HG03442 (cell line): ENCODE results near the gene DNAH14.
A peak's percentile ranks its signal among the peaks of the same experiment; 100 is the strongest.
"Not testable (repeated sequence)": the region's sequence is repeated elsewhere in the genome, so short reads cannot be mapped to it uniquely, and the experiment has no call there.

Experiments
- ATAC-seq: cut with Tn5 transposase; IDR thresholded peaks from one replicate; pipeline ENCODE4 v1.9.1; 2021; ENCODE audit warnings: mild to moderate bottlenecking, moderate library complexity; ENCODE audit not compliant: unreplicated experiment

Gene DNAH14

DNA sequence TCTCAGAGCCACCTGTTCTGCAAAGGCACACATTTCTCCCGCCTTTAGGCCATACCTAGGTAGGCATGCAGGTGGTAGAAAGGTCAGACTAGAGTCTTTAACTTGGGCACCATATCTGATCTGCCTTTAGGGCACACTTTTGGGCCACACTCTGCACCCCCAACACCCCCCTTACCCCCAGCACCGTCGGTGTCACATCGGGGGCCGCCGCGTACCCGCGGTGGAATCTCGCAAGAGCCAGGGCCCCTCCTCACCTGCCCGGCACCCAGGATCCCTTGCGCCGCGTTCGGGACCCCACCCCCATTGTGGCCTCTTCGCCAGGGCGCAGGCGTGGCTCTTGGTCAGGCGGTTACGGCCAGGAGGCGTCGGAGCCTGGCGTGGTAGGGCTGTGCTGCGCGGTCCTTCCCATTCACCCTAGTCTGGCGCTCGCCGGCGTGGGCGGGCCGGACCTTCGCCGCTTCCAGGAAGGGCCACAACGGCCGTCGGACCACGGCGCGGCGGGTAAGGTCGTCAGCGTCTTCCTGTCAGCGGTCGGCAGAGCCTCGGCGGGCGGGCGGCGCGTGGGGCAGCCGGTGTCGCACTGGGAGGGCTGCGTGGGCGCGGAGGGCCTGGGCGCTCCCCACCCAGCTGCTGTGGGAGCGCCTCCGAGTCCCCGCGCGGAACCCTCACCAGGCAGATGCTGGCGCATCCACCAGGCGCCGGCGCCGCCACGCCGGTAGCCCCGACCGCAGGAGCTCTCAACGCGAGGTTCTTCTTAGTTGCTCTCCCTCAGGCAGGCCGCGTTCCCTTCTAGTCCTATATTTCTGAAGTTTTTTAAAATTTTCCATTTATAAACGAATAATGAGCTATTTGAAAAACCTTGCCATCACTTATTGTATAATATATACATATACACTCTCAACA lies at the start of gene DNAH14:
Gene DNAH14 (plus strand): TSS at position 341 of the 903 bp plus-strand sequence. CDS start 23,028 bp downstream, outside the sequence.
- peak; percentile 75 for ATAC-seq

DNA sequence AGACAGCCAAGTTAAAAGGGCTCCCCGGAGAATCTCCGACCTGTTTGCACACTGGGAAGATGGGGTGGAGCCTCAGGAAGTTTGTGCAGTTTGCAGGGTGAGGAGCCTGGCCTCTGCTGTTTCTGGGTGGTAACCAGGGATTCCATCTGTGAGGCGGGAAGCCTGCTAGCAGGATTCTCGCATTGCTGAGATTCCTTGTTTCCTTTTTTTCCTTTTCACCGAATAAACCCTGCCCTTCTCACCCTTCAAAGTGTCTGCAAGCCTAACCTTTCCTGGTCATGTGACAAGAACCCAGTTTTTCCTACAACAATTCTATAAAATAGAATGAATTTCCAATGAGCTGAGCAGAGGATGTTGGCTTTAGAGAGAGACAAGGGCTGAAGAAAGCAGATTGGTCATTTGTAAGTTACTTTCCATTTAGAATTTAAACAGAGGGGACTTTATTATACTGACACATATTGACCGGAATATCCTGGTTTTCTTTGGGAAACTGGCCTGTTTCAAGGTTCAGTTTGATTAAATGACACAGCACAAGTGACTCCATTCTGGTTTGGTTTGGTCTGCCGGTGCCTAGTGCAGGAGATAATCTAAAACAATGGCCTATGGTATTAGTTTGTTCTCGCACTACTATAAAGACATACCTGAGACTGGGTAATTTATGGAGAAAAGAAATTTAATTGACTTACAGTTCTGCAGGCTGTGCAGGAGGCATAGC lies 48.7 kb upstream of the DNAH14 start:
- no peak for ATAC-seq

DNA sequence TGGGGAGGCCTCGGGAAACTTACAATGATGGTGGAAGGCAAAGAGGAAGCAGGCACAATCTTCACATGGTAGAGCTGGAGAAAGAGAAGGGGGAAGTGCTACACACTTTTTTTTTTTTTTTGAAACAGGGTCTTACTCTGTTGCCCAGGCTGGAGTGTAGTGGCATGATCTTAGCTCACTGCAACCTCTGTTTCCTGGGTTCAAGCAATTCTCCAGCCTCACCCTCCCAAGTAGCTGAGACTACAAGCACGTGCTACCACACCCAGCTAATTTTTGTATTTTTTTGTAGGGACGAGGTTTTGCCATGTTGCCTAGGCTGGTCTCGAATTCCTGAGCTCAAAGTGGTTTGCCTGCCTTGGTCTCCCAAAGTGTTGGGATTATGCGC lies 48.2 kb upstream of the DNAH14 start:
- not testable (repeated sequence) for ATAC-seq

DNA sequence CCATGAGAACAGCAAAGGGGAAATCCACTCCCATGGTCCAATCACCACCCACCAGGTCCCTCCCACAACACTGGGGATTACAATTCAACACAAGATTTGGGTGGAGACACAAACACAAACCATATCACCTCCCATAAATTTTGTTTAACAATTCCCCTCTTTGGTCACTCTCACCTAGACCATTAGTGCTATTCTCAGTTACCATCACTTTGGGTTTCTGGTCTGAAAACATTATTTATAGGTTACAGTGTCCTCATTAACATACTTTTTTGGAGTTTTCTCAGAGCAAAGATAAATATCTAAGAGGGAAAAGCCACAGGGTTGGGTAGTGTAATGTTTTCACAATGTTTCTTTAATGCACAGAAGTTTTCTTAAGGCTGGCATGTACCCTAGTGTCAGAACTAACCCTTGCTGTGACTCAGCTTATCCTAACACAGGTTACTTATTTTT lies 47.7 kb upstream of the DNAH14 start:
- ATAC-seq, result no peak

DNA sequence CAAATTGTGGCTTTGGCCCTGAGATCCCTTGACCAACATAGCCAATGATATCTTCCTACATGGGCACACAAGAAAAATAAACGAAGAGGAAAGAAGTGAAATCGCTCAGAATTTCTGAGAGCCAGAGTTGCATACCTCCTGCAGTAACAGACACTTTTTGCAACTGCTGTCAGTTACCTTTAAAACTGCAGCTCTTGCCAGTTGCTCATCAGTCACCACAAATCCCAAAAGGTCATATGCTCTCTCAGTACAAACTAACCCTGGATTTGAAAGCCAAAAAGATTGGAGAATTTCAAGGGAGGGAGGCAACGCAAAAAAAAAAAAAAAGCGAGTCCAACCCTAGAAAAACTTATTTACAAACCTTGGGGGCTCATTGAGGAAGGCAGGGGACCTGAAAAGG lies 47.2 kb upstream of the DNAH14 start:
- ATAC-seq, result no peak

DNA sequence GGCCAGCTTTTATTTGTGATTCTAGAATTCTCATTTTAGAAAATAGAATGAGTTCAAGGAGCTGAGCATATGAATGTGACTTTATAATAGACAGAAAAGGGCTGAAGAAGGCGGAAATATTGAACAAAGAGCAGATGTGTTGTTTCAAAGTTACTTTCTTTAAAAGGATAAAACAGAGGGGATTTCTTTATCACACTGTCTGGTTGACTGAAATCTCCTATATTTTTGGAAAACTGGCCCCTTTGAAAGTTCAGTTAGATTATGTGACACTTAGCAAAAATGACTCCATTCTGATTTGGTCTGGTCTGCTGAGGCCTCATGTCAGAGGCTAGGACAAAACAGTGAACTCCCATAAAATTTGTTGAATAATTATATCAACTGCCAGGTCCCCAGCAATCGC lies 46.4 kb upstream of the DNAH14 start:
- ATAC-seq, result no peak

DNA sequence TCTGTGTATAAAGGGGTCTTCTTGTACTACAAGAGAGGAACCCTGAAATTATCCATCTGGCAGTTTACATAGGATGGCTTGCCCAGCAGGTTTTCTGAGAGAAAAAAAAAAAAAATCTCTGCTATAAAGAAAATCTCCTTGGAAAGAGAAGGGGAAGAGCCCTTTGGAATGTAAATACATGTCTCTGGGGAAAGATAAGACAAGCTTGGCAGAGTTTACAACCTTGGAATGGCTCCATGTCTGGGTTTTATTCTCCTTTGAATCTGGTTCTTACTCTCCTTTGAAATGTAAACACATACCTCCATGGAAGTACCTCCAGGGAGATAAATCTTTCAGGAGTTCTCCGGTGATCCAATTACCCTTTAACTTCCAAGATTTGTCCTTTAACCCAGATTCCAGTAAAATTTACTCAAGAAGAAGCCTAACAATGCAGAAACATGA lies 45.1 kb upstream of the DNAH14 start:
- no peak for ATAC-seq

DNA sequence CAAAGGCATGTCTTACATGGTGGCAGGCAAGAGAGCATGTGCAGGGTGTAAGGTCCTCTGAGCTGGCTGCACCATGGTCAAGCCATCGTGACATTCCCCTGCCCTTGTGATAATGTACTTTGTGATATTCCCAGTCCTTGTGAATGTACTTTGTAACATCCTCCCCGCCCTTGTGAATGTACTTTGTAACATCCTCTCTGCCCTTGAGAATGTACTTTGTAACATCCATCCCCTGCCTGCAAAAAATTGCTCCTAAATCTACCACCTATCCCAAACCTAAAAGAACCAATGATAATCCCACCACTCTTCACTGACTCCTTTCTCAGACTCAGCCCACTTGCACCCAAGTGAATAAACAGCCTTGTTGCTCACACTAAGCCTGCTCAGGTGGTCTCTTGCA lies 44.1 kb upstream of the DNAH14 start:
- ATAC-seq, result not testable (repeated sequence)

DNA sequence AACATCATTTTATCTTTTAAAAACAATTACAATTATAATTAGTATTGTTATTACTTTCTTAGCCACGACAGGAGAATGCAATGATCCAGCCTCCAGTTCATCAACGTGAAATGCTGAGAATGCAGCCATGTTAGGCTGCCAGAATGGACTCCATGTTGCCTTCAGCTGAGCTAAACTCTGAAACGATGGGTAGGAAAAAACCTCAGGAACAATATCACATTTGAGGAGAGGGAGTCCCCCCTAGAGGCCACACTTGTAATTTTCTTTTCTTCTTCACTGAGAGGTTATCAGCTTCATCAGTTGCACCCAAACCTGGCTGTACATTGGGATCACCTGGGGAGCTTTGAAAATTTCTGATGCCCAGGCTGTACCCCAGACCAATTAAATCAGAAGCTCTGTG lies 34.6 kb upstream of the DNAH14 start:
- ATAC-seq, result no peak

DNA sequence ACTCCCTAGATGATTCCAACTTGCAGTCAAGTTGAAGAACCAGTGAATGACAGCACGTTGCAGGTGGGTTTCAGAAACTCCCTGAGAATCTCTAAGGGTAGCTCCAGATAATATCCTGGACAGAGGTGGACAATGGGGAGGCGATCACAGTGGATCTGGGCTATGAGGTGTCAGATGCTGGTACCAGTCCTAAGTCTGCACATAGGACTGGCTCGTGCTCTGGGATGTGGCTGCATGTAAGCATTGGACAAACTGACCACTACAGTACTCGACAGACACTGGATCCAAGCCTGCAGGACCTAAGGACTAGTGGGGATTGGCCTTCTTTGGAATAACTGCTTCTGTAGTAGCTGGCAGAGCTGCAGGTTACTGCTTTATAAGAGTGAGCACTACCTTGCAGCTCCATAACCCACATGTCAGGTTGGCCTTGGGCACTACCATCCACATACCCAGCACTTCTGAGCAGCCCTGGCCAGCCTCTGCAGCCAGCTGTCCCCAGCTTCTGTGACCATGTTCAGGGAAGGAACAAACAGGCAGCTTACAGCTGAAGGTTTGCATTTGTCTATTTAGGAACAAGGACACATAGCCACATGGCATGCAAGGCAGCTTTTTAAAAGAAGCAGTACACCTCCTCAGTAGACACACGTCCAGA lies 33.2 kb upstream of the DNAH14 start:
- no peak for ATAC-seq

DNA sequence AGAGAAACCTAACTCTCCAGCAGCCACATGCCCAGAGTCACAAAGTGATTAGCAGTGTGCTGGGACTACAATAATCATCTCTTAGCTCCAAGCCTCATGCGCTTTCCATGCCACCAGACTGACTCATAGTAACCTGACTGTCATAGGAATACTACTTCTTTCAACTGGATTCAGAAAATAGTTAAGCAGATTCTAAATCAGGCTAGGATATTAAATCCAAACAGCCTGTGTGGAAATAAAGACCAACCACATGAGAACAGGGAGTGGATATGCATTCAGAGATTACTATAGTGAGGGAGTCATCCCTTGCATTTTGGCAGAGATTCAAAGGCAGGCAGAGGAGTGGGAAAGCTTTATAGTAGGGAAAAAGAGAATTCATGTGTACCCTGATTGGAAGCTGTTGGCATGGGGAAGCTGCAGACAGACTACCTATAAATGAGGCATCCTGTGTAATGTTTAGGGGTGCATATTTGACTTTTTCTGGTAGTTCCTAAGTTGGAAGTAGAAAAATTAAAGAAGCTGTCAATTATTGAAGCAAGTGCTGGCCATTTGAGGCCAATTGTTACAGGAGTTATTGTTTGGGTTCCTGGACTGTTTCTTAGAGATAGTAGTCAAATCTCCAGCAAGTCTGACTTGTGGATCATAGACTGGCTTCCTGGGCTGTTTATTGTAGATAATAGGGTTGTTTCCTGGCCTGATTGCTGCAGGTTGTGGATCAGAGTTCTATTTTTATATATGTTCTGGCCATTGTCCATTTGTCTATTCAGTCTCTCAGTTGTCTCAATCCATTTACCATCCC lies 31.7 kb upstream of the DNAH14 start:
- ATAC-seq, result no peak

DNA sequence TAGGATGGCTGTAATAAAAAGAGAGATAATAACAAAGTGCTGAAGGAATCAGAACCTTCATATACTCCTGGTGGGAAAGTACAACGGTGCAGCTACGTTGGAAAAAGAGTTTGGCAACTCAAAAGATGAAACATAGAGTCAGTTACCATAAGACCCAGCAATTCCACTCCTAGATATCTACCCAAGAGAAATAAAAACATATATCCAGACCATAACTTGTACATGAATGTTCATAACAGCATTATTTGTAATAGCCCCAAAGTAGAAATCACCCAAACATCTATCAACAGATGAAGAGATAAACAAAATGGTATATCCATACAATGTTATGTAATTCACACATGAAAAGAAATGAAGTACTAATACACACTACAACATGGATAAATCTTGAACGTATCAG lies 30.5 kb upstream of the DNAH14 start:
- no peak for ATAC-seq

DNA sequence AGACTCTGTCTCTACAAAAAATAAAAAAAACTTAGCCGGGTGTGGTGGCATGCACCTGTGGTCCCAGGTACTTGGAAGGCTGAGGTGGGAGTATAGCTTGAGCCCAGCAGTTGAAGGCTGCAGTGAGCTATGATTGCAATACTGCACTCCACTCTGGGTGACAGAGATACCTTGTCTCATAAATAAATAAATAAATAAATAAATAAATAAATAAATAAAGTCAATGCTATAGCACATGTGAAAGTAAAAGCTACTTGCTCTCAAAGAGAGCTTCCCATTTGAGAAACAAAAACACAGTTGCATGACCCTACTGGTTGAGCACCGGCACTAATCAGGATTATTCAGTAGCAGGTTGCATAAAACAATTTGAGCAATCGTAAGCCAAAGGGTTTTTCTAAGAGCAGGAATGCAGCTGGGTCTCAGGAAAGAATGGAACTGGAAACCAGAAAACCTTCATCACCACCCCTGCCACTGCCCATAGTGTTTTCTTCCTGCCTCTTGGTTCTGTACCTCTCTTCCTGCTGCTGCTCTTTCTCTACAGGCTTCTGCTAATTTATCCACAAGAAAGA lies 29.3 kb upstream of the DNAH14 start:
- ATAC-seq, result no peak

DNA sequence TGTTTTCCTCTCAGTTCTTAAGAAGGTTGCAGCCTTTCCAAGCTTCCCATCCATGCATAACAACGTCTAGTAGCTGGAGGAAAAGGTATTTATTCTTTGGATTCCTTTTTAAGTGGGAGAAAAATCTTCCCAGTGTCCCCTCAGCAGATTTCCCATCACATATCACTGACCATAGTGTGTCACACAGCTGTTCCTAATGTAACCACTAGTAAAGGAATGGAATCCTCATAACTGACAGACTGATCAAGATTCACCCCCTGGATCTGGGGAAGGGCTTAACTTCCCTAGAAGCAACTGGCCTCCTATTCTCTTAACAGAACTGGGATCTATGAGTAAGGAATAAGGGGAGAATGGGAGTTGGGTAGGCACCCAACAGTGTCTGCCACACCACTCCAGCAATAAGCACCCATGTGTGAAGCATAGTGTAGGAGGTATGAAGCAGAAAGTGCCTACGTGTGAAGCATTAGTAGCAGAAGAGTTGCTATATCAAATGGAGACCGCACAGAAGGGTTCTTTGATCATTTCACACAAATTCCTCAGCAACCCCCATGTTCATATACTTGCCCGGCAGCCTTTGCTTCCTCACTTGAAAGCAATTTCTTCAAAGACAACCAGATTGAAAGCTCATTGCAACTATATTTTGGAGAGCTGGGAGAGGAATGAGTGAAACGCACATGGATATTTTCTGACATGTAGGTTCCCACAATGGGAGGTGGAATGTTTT lies 28.2 kb upstream of the DNAH14 start:
- no peak for ATAC-seq

DNA sequence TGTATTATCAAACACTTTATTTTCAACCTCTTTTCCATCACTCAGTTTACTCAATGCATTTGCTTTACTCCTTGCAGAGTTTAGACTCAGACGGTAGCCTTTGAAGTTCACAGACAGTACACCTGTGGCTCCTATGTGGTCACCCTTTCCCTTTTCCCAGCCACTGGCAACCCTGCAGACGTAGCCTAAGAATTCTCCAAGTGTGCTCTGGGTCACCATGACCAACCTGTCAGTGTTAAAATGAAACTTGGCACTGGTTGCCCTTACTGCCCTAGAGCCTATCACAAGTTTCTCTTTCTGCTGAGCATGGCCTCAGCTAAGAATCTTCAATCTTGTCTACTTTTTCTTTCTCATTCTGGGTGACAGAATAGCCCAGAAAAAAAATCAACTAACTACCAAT lies 25.5 kb upstream of the DNAH14 start:
- ATAC-seq, result no peak

DNA sequence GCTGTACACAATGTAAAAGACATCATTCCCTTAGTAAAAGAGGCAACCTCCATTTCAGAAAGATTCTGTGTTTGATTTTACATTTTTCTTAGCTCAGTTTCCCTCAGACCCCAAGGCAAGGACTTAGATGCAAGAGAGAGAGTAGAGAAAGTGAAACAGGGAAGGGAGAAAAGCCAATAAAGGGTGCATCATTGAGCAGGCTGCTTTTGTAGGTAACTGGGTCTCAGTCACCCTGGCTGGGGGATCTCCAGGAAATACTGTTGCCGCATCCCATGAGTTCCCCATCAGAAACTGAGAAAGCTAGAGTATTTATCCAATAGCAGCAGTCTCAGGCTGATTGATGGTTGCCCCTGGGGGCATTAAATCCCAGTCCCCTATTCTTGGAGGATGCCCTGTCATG lies 23.1 kb upstream of the DNAH14 start:
- no peak for ATAC-seq

DNA sequence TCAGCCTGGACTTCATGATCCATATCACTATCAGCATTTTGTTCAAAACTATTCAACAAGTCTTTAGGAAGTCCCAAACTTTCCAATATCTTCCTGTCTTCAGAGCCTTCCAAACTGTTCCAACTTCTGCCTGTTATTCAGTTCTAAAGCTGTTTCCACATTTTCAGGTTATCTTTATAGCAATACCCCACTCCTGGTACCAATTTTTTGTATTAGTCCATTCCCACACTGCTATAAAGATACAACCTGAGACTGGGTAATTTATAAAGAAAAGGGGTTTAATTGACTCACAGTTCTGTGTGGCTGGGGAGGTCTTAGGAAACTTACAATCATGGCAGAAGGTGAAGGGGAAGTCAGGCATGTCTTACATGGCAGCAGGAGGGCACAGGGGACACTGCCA lies 18.3 kb upstream of the DNAH14 start:
- ATAC-seq, result no peak

DNA sequence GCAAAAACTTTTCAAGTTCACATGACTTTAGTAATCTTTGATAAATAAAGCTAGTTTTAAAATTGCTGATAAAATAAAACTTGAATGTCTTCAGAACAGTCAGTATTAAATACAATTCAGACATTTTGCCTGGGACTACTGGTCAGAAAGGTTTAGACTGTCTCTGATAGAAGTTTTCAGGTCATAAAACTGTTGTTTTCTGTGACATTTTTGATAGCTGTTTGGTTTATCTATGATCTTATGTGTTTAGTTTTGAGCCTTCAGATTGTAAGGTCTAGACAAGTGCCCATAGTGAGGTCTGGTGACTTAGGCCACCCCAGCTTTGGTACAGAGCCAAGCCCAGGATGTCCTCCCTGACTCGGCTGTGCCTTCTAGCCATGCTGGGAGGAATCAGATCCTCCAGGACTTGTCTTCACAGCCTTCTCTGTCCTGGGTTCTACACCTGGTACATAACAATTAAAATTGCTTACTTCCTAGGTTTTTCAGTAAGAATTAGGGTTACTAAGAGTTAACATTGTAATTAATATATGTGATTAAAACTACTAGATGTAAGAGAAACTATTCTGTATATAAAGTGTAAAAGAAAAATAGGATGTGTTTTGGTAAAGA lies 15.1 kb upstream of the DNAH14 start:
- ATAC-seq, result no peak

DNA sequence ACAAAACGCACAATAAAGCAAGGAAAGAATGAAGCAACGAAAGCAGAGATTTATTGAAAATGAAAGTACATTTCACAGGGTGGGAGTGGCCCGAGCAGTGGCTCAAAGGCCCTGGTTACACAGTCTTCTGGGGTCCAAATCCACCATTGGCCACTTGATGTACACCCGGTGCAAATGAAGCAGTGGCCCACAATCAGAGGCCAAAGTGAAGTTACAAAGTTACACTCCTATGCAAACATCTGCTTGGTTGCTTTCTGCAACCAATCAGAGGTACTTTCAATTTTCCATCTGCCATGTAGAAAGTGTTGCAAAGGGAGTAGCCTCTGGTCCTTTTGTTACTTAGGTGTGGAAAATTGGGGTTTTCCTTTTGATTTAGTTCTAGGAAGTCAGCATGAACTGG lies 10.0 kb upstream of the DNAH14 start:
- no peak for ATAC-seq
